HG03175 (cell line): ENCODE results near the gene TNC.

ENCODE experiments used
- ATAC-seq: cut with Tn5 transposase; IDR thresholded peaks from one replicate; pipeline ENCODE4 v1.9.1; 2021; ENCODE audit warnings: mild to moderate bottlenecking, moderate library complexity; ENCODE audit not compliant: unreplicated experiment

The TNC gene

GRCh38 chr9:115058175-115058574, 59.8 kb downstream of the TNC start:
- no peak for ATAC-seq

GRCh38 chr9:115057559-115057958, 60.4 kb downstream of the TNC start:
- ATAC-seq = no peak

- no peak for ATAC-seq
Observed at GRCh38 chr9:115050002-115050490, 67.9 kb downstream of the TNC start.

GRCh38 chr9:115046824-115047223, 71.1 kb downstream of the TNC start:
- ATAC-seq = no peak

- no peak for ATAC-seq
Observed at GRCh38 chr9:115046199-115046598, 71.8 kb downstream of the TNC start.

GRCh38 chr9:115043632-115044031, 74.3 kb downstream of the TNC start:
- ATAC-seq = no peak

- ATAC-seq = peak; percentile 58
Observed at GRCh38 chr9:115042781-115043509, 75.0 kb downstream of the TNC start.

- no peak for ATAC-seq
Observed at GRCh38 chr9:115039516-115040120, 78.3 kb downstream of the TNC start.

- ATAC-seq = no peak
Observed at GRCh38 chr9:115038178-115038577, 79.8 kb downstream of the TNC start.

- ATAC-seq = no peak
Observed at GRCh38 chr9:115036691-115037090, 81.3 kb downstream of the TNC start.

GRCh38 chr9:115035841-115036612, 81.9 kb downstream of the TNC start:
- ATAC-seq = peak; percentile 92

GRCh38 chr9:115034801-115035200, 83.2 kb downstream of the TNC start:
- ATAC-seq = no peak

GRCh38 chr9:115033800-115034199, 84.2 kb downstream of the TNC start:
- no peak for ATAC-seq

- ATAC-seq = no peak
Observed at GRCh38 chr9:115032296-115032695, 85.7 kb downstream of the TNC start.

GRCh38 chr9:115030006-115030405, 88.0 kb downstream of the TNC start:
- ATAC-seq = no peak

GRCh38 chr9:115025721-115026120, 92.2 kb downstream of the TNC start:
- ATAC-seq = no peak

- ATAC-seq = no peak
Observed at GRCh38 chr9:115024925-115025535, 92.9 kb downstream of the TNC start.

GRCh38 chr9:115022760-115023434, 95.1 kb downstream of the TNC start:
- ATAC-seq = no peak

GRCh38 chr9:115018547-115019435, 99.2 kb downstream of the TNC start:
- no peak for ATAC-seq

- ATAC-seq = no peak
Observed at GRCh38 chr9:115016344-115016743, 101.6 kb downstream of the TNC start.
